Panc1 (cell line): ENCODE results near the gene B4GALT6. TPM values are rescaled to one million over a fixed set of nuclear protein-coding genes. Genes with fewer than 3 reads are reported as not detected.

Experiments used
- ATAC-seq: fragments of 200-7000 bp; cut with Tn5 transposase; 2 replicates; pipeline ENCODE4 v1.9.1; 2020; ENCODE audit warnings: mild to moderate bottlenecking, moderate library complexity
- BruUV-seq: library from RNA; stranded (reverse); fragments of 400-500 nt; replicated peaks from 2 replicates; lab custom pipeline; 2021; lab: Mats Ljungman, UMichigan
- CTCF ChIA-PET: fragments of 300-600 bp; sonication (Branson Sonifier 250); formaldehyde crosslinking; loops from one replicate; lab custom pipeline; 2022; ENCODE audit warnings: antibody characterized with exemption; lab: Charles Lee
- POLR2A ChIA-PET: fragments of 300-600 bp; sonication (Branson Sonifier 250); formaldehyde crosslinking; loops from one replicate; lab custom pipeline; 2022; ENCODE audit warnings: antibody characterized with exemption; lab: Charles Lee
- DNase-seq: peaks from one replicate; pipeline ENCODE4 v3.0.0-alpha.2; 2010; ENCODE audit warnings: low read depth, low spot score
- H3K27ac ChIP-seq: 2 replicates; pipeline ENCODE4 v1.5.1; 2011; ENCODE audit warnings: mild to moderate bottlenecking, low read length, inconsistent platforms
- H3K27me3 ChIP-seq: fragments of 200-500 bp; sonication (Bioruptor generic); 2 replicates; pipeline ENCODE4 v1.6.0; 2014; ENCODE audit warnings: low read length, inconsistent platforms; ENCODE audit not compliant: control insufficient read depth, insufficient read depth
- H3K36me3 ChIP-seq: fragments of 200-500 bp; sonication (Bioruptor generic); 2 replicates; pipeline ENCODE4 v1.5.1; 2014; ENCODE audit warnings: inconsistent platforms, mild to moderate bottlenecking, low read length, moderate library complexity; ENCODE audit not compliant: control insufficient read depth, insufficient read depth
- H3K4me1 ChIP-seq: 2 replicates; pipeline ENCODE4 v1.5.1; 2011; ENCODE audit warnings: inconsistent platforms, mild to moderate bottlenecking, low read length, moderate library complexity; ENCODE audit not compliant: control insufficient read depth, insufficient read depth
- H3K4me3 ChIP-seq, 2 experiments: 2 replicates each; pipeline ENCODE4 v1.5.1; 2011 to 2012; ENCODE audit warnings: low read depth in 2 of 2, low read length in 2 of 2, mild to moderate bottlenecking in 2 of 2, inconsistent platforms in 1 of 2, moderate library complexity in 1 of 2
- H3K9me3 ChIP-seq: fragments of 200-500 bp; sonication (Bioruptor generic); 2 replicates; pipeline ENCODE4 v1.5.1; 2014; ENCODE audit warnings: low read depth, mild to moderate bottlenecking, inconsistent platforms, low read length, moderate library complexity; ENCODE audit not compliant: control insufficient read depth, insufficient read depth
- CTCF ChIP-seq: fragments of 450-650 bp; IDR thresholded peaks from 2 replicates; pipeline ENCODE4 v1.5.1; 2017; ENCODE audit warnings: mild to moderate bottlenecking
- POLR2AphosphoS5 ChIP-seq: IDR thresholded peaks from 2 replicates; pipeline ENCODE4 v1.6.1; 2012; ENCODE audit warnings: mild to moderate bottlenecking, low read depth, low read length, moderate library complexity
- SIN3A ChIP-seq: IDR thresholded peaks from 2 replicates; pipeline ENCODE4 v1.6.1; 2012; ENCODE audit warnings: low read depth, mild to moderate bottlenecking, low read length, moderate library complexity, borderline replicate concordance; ENCODE audit not compliant: insufficient read depth
- TCF7L2 ChIP-seq: IDR thresholded peaks from 2 replicates; pipeline ENCODE4 v1.6.1; 2011; ENCODE audit warnings: mild to moderate bottlenecking, low read depth, low read length, inconsistent platforms
- in situ Hi-C: cut with HindIII; loops from 2 replicates; pipeline ENCODE4 v1.10.0; 2016; ENCODE audit warnings: low sequenced_read_pairs, low pct_unique_long_range_greater_than_20kb
- intact Hi-C: fragments of 100-400 bp; cut with micrococcal nuclease; formaldehyde crosslinking; loops from one replicate; pipeline ENCODE4 v1.10.0; 2022; ENCODE audit not compliant: unreplicated experiment
- total RNA-seq: library from RNA; stranded (reverse); gene quantifications from one replicate; pipeline ENCODE4 v1.2.1, GENCODE V29; 2021; ENCODE audit not compliant: unreplicated experiment
- TF ChIP-seq, protein P1 (sequence below), 2 experiments: IDR thresholded peaks; 2 replicates each; pipeline ENCODE4 v1.6.1; 2011 to 2012; ENCODE audit warnings: low read depth in 2 of 2, control low read depth in 1 of 2, low read length in 1 of 2, mild to moderate bottlenecking in 1 of 2, moderate library complexity in 1 of 2; ENCODE audit not compliant: insufficient read depth in 1 of 2

Gene B4GALT6
- total RNA-seq, 1 experiment from 2014 or later, result 36.3 TPM

- in situ Hi-C loops (no loop called here), intact Hi-C loops (no loop called here)
- BruUV-seq, result no TSS peak
- DNase-seq (no peak), ATAC-seq (no peak)
- H3K27ac ChIP-seq, result no peak overlapping the region
- H3K9me3 ChIP-seq, result no peaks in the 10 kb centered on the region
- ChIA-PET CTCF (no interaction called here), POLR2A (no interaction called here)
- H3K4me3 ChIP-seq, result no peak overlapping the region
- TF ChIP-seq POLR2AphosphoS5, result no peak
- TF ChIP-seq, protein P1, sequence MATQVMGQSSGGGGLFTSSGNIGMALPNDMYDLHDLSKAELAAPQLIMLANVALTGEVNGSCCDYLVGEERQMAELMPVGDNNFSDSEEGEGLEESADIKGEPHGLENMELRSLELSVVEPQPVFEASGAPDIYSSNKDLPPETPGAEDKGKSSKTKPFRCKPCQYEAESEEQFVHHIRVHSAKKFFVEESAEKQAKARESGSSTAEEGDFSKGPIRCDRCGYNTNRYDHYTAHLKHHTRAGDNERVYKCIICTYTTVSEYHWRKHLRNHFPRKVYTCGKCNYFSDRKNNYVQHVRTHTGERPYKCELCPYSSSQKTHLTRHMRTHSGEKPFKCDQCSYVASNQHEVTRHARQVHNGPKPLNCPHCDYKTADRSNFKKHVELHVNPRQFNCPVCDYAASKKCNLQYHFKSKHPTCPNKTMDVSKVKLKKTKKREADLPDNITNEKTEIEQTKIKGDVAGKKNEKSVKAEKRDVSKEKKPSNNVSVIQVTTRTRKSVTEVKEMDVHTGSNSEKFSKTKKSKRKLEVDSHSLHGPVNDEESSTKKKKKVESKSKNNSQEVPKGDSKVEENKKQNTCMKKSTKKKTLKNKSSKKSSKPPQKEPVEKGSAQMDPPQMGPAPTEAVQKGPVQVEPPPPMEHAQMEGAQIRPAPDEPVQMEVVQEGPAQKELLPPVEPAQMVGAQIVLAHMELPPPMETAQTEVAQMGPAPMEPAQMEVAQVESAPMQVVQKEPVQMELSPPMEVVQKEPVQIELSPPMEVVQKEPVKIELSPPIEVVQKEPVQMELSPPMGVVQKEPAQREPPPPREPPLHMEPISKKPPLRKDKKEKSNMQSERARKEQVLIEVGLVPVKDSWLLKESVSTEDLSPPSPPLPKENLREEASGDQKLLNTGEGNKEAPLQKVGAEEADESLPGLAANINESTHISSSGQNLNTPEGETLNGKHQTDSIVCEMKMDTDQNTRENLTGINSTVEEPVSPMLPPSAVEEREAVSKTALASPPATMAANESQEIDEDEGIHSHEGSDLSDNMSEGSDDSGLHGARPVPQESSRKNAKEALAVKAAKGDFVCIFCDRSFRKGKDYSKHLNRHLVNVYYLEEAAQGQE (IDR thresholded peaks at IDR 0.05; ENCODE audit: insufficient read depth in 1 of 2, low read depth in 2 of 2, low read length in 1 of 2), result no peak
- no peak for TF ChIP-seq CTCF
- TF ChIP-seq TCF7L2, result no peak
- no peak for TF ChIP-seq SIN3A
- H3K36me3 ChIP-seq, result no peaks in the 10 kb centered on the region; the same call in 1 of the 2 replicates
- H3K4me1 ChIP-seq, result no peaks in the 10 kb centered on the region
- no peaks in the 10 kb centered on the region for H3K27me3 ChIP-seq
Measured at GRCh38 chr18:31619291-31619690, 65.1 kb downstream of the B4GALT6 start.

GRCh38 chr18:31618801-31619200, 65.6 kb downstream of the B4GALT6 start:
- Histone ChIP-seq H3K4me3 (no peak overlapping the region), H3K27ac (no peak overlapping the region), H3K36me3 (no peaks in the 10 kb centered on the region; the same call in 1 of the 2 replicates), H3K27me3 (no peaks in the 10 kb centered on the region), H3K9me3 (no peaks in the 10 kb centered on the region), H3K4me1 (no peaks in the 10 kb centered on the region)
- in situ Hi-C loops (no loop called here), intact Hi-C loops (no loop called here)
- DNase-seq, result no peak
- ChIA-PET POLR2A (no interaction called here), CTCF (no interaction called here)
- no TSS peak for BruUV-seq
- TF ChIP-seq TCF7L2 (no peak), POLR2AphosphoS5 (no peak), CTCF (no peak), SIN3A (no peak)
- TF ChIP-seq, protein P1 (IDR thresholded peaks at IDR 0.05; ENCODE audit: insufficient read depth in 1 of 2, low read depth in 2 of 2, low read length in 1 of 2), result no peak
- ATAC-seq, result no peak
